Upper lobe of left lung (tissue), 6 donors: ENCODE results near the gene TELO2. TPM values are rescaled to one million over a fixed set of nuclear protein-coding genes. Genes with fewer than 3 reads are reported as not detected.

Source experiments
- ATAC-seq, 2 donors: fragments of 200-7000 bp; cut with Tn5 transposase; one replicate each; pipeline ENCODE4 v1.9.1; 2022; ENCODE audit warnings: mild to moderate bottlenecking in 2 of 2, moderate library complexity in 2 of 2; ENCODE audit not compliant: low FRiP score in 2 of 2
- DNase-seq, 2 donors: peaks; one replicate each; pipeline ENCODE4 v3.0.0-alpha.2; 2019 to 2020
- H3K27ac ChIP-seq, 4 donors: fragments of 200-600 bp; sonication (generic); one replicate each; pipeline ENCODE4 v1.5.1; 2016 to 2019
- H3K27me3 ChIP-seq, 4 donors: fragments of 200-600 bp; sonication (generic); one replicate each; pipeline ENCODE4 v1.5.1; 2017 to 2019
- H3K36me3 ChIP-seq, 4 donors: fragments of 200-600 bp; sonication (generic); one replicate each; pipeline ENCODE4 v1.5.1; 2016 to 2019
- H3K4me1 ChIP-seq, 4 donors: fragments of 200-600 bp; sonication (generic); one replicate each; pipeline ENCODE4 v1.5.1; 2018 to 2019
- H3K4me3 ChIP-seq, 4 donors: fragments of 200-600 bp; sonication (generic); one replicate each; pipeline ENCODE4 v1.5.1; 2017 to 2019; ENCODE audit warnings: mild to moderate bottlenecking in 2 of 4, moderate library complexity in 1 of 4
- H3K9me3 ChIP-seq, 4 donors: fragments of 200-600 bp; sonication (generic); one replicate each; pipeline ENCODE4 v1.5.1; 2018 to 2019
- EP300 ChIP-seq, 4 donors: sonication (generic); formaldehyde crosslinking; IDR thresholded peaks; one replicate each; pipeline ENCODE4 v1.5.1; 2017; ENCODE audit warnings: antibody characterized with exemption in 4 of 4, control low read depth in 2 of 4
- POLR2A ChIP-seq, 4 donors: fragments of 450-650 bp; IDR thresholded peaks; one replicate each; pipeline ENCODE4 v1.5.1; 2016 to 2017; ENCODE audit warnings: antibody characterized with exemption in 4 of 4, mild to moderate bottlenecking in 2 of 4
- POLR2AphosphoS5 ChIP-seq, 2 donors: sonication (generic); formaldehyde crosslinking; IDR thresholded peaks; one replicate each; pipeline ENCODE4 v1.5.1; 2017; ENCODE audit warnings: antibody characterized with exemption in 2 of 2
- WGBS, 2 donors: methylation state at CpG; one replicate each; pipeline ENCODE4 v1.1.5; 2017 to 2018; 5-methylcytosine and 5-hydroxymethylcytosine counted together
- total RNA-seq, 6 donors: library from RNA; depleted of rRNA in 4 of 6; stranded (reverse); fragments of >200 nt in 4 of 6; gene quantifications; one replicate each; pipeline versions ENCODE4 v1.1.0 to v1.2.1, GENCODE V29; 2016 to 2021
- TF ChIP-seq, protein P1 (sequence below), 6 experiments: fragments of 450-650 bp in 4 of 6; fragments of 200-600 bp in 2 of 6; sonication (generic) in 2 of 6; IDR thresholded peaks; one replicate each; pipeline ENCODE4 v1.5.1; 2016 to 2019; ENCODE audit warnings: antibody characterized with exemption in 6 of 6
- donor health status: DM: no; HTN: no; CAD: no; lungs with moderate emphysema.
- donor health status: DM: no; HTN: yes; CAD: no; lungs with severe emphysema.

Gene TELO2
- total RNA-seq, 6 donors from 2014 or later, result 13.8 to 130 (median 41.5) TPM

DNA sequence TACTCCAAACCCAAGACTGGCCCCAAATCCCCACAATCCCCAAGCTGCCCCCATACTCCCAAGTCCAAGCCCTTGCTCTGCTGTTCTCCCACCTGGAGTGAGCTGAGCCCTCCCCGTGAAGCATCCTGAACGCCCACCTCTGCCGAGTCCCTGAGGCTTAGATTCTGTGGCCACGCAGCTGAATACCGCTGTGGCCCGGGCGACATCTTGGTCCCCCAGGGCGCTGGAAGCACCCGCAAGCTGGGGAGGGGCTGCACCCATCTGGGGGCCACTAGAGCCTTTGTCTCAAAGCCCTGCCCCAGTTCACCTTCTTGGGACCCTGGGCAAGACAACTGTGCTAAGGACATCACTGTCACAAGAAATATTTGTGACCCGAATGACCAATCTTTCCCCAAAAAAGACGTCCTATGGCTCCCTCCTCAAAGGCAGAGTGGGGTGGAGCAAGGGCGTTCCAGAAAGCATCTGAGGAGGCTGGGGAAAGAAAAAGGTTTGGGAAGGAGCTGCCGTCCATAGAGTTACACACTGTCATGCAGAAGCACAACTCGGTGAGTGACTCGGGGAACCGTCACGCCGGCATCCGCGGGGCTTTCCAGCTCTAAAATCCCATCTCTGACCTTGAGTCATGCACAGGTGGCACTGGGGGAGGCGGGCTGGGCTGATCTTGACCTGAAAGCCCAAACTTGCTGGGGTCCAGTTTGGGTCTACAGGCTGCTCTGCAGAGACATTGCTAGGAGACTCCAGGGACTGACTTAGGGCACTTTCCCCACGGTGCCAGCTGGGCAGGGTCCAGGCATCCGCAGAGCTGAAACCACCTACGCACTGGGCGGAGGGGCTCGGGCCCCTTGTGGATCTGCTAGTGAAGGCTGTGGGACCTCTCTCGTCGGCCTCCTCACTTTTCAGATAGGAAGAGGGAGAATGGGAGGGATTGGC is 11.0 kb upstream of the TELO2 start:
- no peaks in the 10 kb centered on the region for H3K27me3 ChIP-seq
- no peak for DNase-seq
- no peak for ATAC-seq
- H3K4me3 ChIP-seq, result no peak overlapping the region
- H3K9me3 ChIP-seq, result no peaks in the 10 kb centered on the region
- H3K36me3 ChIP-seq, result no peaks in the 10 kb centered on the region
- H3K27ac ChIP-seq, result no peak overlapping the region
- no peaks in the 10 kb centered on the region for H3K4me1 ChIP-seq
- 80 to 83% methylated on average over 20 to 28 of the region's 28 CpGs for WGBS, 2 donors
- no peak for TF ChIP-seq POLR2AphosphoS5 (IDR thresholded peaks at IDR 0.05)
- TF ChIP-seq, protein P1, sequence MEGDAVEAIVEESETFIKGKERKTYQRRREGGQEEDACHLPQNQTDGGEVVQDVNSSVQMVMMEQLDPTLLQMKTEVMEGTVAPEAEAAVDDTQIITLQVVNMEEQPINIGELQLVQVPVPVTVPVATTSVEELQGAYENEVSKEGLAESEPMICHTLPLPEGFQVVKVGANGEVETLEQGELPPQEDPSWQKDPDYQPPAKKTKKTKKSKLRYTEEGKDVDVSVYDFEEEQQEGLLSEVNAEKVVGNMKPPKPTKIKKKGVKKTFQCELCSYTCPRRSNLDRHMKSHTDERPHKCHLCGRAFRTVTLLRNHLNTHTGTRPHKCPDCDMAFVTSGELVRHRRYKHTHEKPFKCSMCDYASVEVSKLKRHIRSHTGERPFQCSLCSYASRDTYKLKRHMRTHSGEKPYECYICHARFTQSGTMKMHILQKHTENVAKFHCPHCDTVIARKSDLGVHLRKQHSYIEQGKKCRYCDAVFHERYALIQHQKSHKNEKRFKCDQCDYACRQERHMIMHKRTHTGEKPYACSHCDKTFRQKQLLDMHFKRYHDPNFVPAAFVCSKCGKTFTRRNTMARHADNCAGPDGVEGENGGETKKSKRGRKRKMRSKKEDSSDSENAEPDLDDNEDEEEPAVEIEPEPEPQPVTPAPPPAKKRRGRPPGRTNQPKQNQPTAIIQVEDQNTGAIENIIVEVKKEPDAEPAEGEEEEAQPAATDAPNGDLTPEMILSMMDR (IDR thresholded peaks at IDR 0.05), result no peak
- no peak for TF ChIP-seq POLR2A (IDR thresholded peaks at IDR 0.05)
- TF ChIP-seq EP300 (IDR thresholded peaks at IDR 0.05), result no peak

DNA sequence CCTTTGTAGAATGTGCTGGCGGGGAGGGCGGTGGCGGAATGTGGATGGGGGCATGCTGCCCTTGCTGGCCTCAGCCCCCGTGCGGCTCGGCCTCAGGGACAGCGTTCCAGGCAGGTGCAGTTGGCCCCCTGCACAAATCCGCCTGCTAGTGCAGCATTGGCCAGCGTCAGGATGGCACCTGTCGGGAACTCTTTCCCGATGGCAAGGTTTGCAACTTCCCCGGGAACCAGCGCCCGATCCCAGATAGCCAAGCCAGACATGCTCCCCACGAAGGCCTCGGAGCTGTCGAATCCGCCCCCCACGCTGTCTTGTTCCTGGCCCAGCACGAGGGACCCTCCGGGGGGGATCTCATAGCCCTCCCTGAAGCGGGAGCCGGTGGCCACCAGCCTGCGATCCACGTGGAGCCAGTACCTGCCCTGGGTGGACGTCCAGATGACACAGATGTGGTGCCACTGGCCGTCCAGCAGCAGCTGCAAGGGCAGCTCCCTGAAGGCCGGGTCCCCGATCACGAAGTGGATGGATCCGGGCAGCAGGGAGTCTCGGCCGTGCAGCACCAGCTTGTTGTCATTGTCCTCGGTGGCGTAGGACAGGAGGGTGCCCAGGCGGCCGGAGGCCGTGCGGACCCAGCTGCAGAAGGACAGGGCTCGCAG is 7.2 kb upstream of the TELO2 start:
- 90 to 91% methylated on average over 21 to 39 of the region's 40 CpGs for WGBS, 2 donors
- ATAC-seq (no peak), DNase-seq (peak in 1 of 2 donors; percentile 76)
- Histone ChIP-seq H3K4me3 (no peak overlapping the region), H3K9me3 (no peaks in the 10 kb centered on the region), H3K27ac (no peak overlapping the region), H3K27me3 (no peaks in the 10 kb centered on the region), H3K4me1 (no peaks in the 10 kb centered on the region), H3K36me3 (no peaks in the 10 kb centered on the region)
- TF ChIP-seq, protein P1 (IDR thresholded peaks at IDR 0.05), result no peak
- no peak for TF ChIP-seq POLR2AphosphoS5 (IDR thresholded peaks at IDR 0.05)
- no peak for TF ChIP-seq EP300 (IDR thresholded peaks at IDR 0.05)
- no peak for TF ChIP-seq POLR2A (IDR thresholded peaks at IDR 0.05)

DNA sequence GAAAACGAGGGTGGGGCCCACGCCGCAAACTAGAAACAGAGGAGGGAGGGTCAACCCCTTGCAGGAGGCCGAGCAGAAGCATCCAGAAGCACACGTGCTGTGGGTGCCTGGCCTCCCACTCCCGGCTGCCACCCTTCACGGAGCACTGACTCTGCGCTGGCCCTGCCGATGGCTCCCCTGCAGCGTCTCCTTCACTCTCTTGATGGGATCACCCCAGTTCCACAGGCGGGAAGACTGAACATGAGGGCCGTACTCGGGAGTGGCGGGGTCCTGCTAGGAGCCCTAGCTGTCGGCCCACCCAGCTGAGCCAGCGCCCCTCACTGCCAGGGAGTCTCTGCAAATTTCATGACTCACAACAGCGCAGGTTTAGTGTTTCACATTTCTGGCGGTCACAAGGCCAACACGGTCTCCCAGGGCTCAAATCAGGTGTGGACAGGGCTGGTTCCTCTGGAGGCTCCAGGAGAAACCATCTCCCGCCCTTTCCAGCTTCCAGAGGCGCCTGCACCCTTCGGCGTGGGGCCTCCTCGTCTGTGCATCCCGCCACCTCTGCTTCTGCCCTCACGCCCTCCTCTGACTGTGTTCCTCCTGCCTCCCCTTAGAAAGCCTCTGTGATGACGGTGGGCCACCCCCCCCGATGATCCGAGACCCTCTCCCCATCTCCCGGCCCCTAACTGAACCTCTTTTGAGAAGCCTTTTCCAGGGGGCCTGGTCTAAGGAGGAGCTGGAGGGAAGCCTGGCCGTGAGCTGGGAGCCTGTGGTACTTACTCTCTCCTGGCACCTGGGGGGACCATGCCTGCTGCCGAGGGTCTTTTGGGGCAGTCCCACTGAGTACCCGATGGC is 6.4 kb upstream of the TELO2 start:
- H3K9me3 ChIP-seq, result no peaks in the 10 kb centered on the region
- 79 to 84% methylated on average over 18 to 32 of the region's 33 CpGs for WGBS, 2 donors
- no peaks in the 10 kb centered on the region for H3K27me3 ChIP-seq
- ATAC-seq, result peak in 1 of 2 donors; percentile 3
- no peaks in the 10 kb centered on the region for H3K4me1 ChIP-seq
- no peak overlapping the region for H3K4me3 ChIP-seq
- TF ChIP-seq POLR2A (IDR thresholded peaks at IDR 0.05), result no peak
- TF ChIP-seq EP300 (IDR thresholded peaks at IDR 0.05), result no peak
- TF ChIP-seq, protein P1 (IDR thresholded peaks at IDR 0.05), result no peak
- no peak for TF ChIP-seq POLR2AphosphoS5 (IDR thresholded peaks at IDR 0.05)
- no peak for DNase-seq
- H3K36me3 ChIP-seq, result no peaks in the 10 kb centered on the region
- H3K27ac ChIP-seq, result no peak overlapping the region

DNA sequence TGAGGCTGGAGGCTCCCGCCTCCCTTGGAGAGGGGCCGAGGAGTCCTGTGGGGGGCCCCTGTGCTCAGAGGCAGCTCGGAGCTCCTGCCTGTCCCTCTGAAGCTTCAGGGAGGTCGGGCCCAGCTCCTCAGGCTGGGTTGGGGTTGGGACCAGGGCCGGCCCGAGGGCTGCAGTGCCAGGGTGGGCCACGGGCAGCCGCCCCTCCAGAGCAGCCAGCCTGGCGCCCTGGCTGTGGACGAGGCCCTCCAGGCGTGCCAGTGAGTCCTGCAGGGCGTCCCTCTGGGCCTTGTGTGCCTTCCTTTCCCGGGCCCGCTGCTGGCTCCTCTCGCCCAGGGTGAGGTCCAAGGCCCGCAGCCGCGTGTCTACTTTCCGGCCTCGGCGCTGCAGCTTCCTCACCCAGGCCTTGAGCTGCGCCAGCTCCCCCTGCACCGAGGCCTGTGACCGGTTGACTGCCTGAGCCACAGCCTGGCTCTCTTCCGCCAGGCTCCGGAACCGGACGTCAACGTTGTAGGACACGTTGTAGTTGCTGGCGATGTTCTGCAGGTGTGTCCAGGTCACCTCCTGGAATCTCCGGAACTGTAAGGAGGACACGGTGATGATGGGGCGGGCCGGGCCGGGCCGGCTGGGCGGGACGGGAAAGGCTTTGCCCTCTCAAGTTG is 5.6 kb upstream of the TELO2 start:
- ATAC-seq (peak; percentile 15 to 28), DNase-seq (peak in 1 of 2 donors; percentile 81)
- Histone ChIP-seq H3K27ac (no peak overlapping the region), H3K4me3 (no peak overlapping the region), H3K9me3 (no peaks in the 10 kb centered on the region), H3K4me1 (peaks cover 2 to 4% (median 3%) of the 10 kb centered on the region in 4 donors), H3K36me3 (no peaks in the 10 kb centered on the region), H3K27me3 (no peaks in the 10 kb centered on the region)
- WGBS, 2 donors, result 79 to 89% methylated on average over 13 to 39 of the region's 39 CpGs
- TF ChIP-seq, protein P1 (IDR thresholded peaks at IDR 0.05), result no peak
- TF ChIP-seq POLR2AphosphoS5 (IDR thresholded peaks at IDR 0.05) (no peak), POLR2A (IDR thresholded peaks at IDR 0.05) (no peak), EP300 (IDR thresholded peaks at IDR 0.05) (no peak)
